IMR-90 (cell line): ENCODE results near the gene ECSIT. TPM values are rescaled to one million over a fixed set of nuclear protein-coding genes. Genes with fewer than 3 reads are reported as not detected.

Experiments
- ATAC-seq: fragments of 200-7000 bp; cut with Tn5 transposase; 2 replicates; pipeline ENCODE4 v1.9.1; 2020; ENCODE audit warnings: low read depth, mild to moderate bottlenecking, moderate library complexity
- BruUV-seq: library from RNA; stranded (reverse); fragments of 400-500 nt; replicated peaks from 2 replicates; lab custom pipeline; 2021; lab: Mats Ljungman, UMichigan
- CTCF ChIA-PET: fragments of 300-600 bp; formaldehyde crosslinking; extraction: SDS; loops from one replicate; lab custom pipeline; 2021; ENCODE audit warnings: antibody characterized with exemption; lab: Yijun Ruan, JAX
- POLR2A ChIA-PET: fragments of 300-600 bp; sonication (Branson Sonifier 250); formaldehyde crosslinking; loops from one replicate; lab custom pipeline; 2022; ENCODE audit warnings: antibody characterized with exemption; ENCODE audit not compliant: unreplicated experiment; lab: Charles Lee
- DNase-seq: peaks from one replicate; pipeline ENCODE4 v3.0.0; 2013
- H2AFZ ChIP-seq: replicated peaks from 2 replicates; pipeline ENCODE3; 2013; ENCODE audit warnings: low read length, mild to moderate bottlenecking; ENCODE audit not compliant: poor library complexity
- H2AK5ac ChIP-seq: 2 replicates; pipeline ENCODE4 v1.6.1; 2013; ENCODE audit warnings: low read depth, low read length, inconsistent platforms
- H2AK9ac ChIP-seq: replicated peaks from 2 replicates; pipeline ENCODE3; 2013; ENCODE audit warnings: mild to moderate bottlenecking, low read depth, low read length, moderate library complexity; ENCODE audit not compliant: poor library complexity
- H2BK120ac ChIP-seq: 2 replicates; pipeline ENCODE4 v1.6.1; 2013; ENCODE audit warnings: low read depth, low read length, inconsistent platforms
- H2BK15ac ChIP-seq: 3 replicates; pipeline ENCODE4 v1.6.1; 2013; ENCODE audit warnings: low read depth, low read length, inconsistent platforms
- H2BK20ac ChIP-seq: 2 replicates; pipeline ENCODE4 v1.6.1; 2013; ENCODE audit warnings: low read depth, mild to moderate bottlenecking, inconsistent platforms, low read length, moderate library complexity
- H2BK5ac ChIP-seq: 2 replicates; pipeline ENCODE4 v1.6.1; 2013; ENCODE audit warnings: mild to moderate bottlenecking, low read depth, low read length, inconsistent platforms; ENCODE audit not compliant: poor library complexity, severe bottlenecking
- H3K14ac ChIP-seq: replicated peaks from 2 replicates; pipeline ENCODE4 v1.6.1; 2013; ENCODE audit warnings: low read depth, low read length, inconsistent platforms
- H3K18ac ChIP-seq: 2 replicates; pipeline ENCODE4 v1.6.1; 2013; ENCODE audit warnings: low read depth, low read length, control low read depth
- H3K23ac ChIP-seq: 2 replicates; pipeline ENCODE4 v1.6.1; 2013; ENCODE audit warnings: low read depth, low read length, inconsistent platforms
- H3K27ac ChIP-seq: 2 replicates; pipeline ENCODE4 v1.5.1; 2013; ENCODE audit warnings: mild to moderate bottlenecking, control low read depth, low read length; ENCODE audit not compliant: insufficient read depth
- H3K27me3 ChIP-seq: 2 replicates; pipeline ENCODE4 v1.6.1; 2013; ENCODE audit warnings: low read length; ENCODE audit not compliant: control insufficient read depth, insufficient read depth
- H3K36me3 ChIP-seq: 2 replicates; pipeline ENCODE4 v1.6.1; 2013; ENCODE audit warnings: low read length, mixed read lengths; ENCODE audit not compliant: control insufficient read depth, insufficient read depth
- H3K4ac ChIP-seq: 2 replicates; pipeline ENCODE4 v1.6.1; 2013; ENCODE audit warnings: low read depth, low read length, inconsistent platforms
- H3K4me1 ChIP-seq: 2 replicates; pipeline ENCODE4 v1.6.1; 2013; ENCODE audit warnings: low read length, mixed read lengths; ENCODE audit not compliant: control insufficient read depth, insufficient read depth
- H3K4me2 ChIP-seq: 2 replicates; pipeline ENCODE4 v1.6.1; 2013; ENCODE audit warnings: low read depth, mild to moderate bottlenecking, control low read depth, low read length, moderate library complexity
- H3K4me3 ChIP-seq: 2 replicates; pipeline ENCODE4 v1.5.1; 2013; ENCODE audit warnings: low read depth, mild to moderate bottlenecking, control low read depth, low read length, moderate library complexity; ENCODE audit not compliant: insufficient read depth
- H3K56ac ChIP-seq: 2 replicates; pipeline ENCODE4 v1.6.1; 2013; ENCODE audit warnings: low read length, inconsistent platforms; ENCODE audit not compliant: insufficient read depth; ENCODE audit errors: extremely low read depth
- H3K79me1 ChIP-seq, 2 experiments: 2 replicates each; pipeline ENCODE4 v1.6.1; 2013; ENCODE audit warnings: low read length in 2 of 2, inconsistent platforms in 1 of 2, low read depth in 1 of 2
- H3K9ac ChIP-seq: 2 replicates; pipeline ENCODE4 v1.6.1; 2013; ENCODE audit warnings: low read depth, low read length, control low read depth
- H3K9me1 ChIP-seq: 2 replicates; pipeline ENCODE4 v1.6.1; 2013; ENCODE audit warnings: low read length, inconsistent platforms; ENCODE audit not compliant: insufficient read depth
- H3K9me3 ChIP-seq: 2 replicates; pipeline ENCODE4 v1.6.1; 2013; ENCODE audit warnings: low read length; ENCODE audit not compliant: control insufficient read depth, insufficient read depth
- H4K20me1 ChIP-seq: 2 replicates; pipeline ENCODE4 v1.6.1; 2013; ENCODE audit warnings: low read length, inconsistent platforms; ENCODE audit not compliant: insufficient read depth
- H4K5ac ChIP-seq: 2 replicates; pipeline ENCODE4 v1.6.1; 2013; ENCODE audit warnings: mild to moderate bottlenecking, low read depth, low read length, control low read depth
- H4K8ac ChIP-seq, 2 experiments: 2 replicates each; pipeline ENCODE4 v1.6.1; 2013; ENCODE audit warnings: low read depth in 2 of 2, low read length in 2 of 2, control low read depth in 1 of 2, inconsistent platforms in 1 of 2
- H4K91ac ChIP-seq: 2 replicates; pipeline ENCODE4 v1.6.1; 2013; ENCODE audit warnings: low read depth, low read length, inconsistent platforms; ENCODE audit not compliant: insufficient read depth
- BHLHE40 ChIP-seq: fragments of 150-350 bp; IDR thresholded peaks from 2 replicates; pipeline ENCODE4 v1.6.1; 2016; ENCODE audit warnings: mild to moderate bottlenecking, low read depth, low read length
- CEBPB ChIP-seq: IDR thresholded peaks from 2 replicates; pipeline ENCODE4 v1.6.1; 2012; ENCODE audit warnings: low read depth, low read length, improper control_type of control experiment
- ELK1 ChIP-seq: fragments of 150-350 bp; IDR thresholded peaks from 2 replicates; pipeline ENCODE4 v1.6.1; 2016; ENCODE audit warnings: low read depth, mild to moderate bottlenecking, low read length, moderate library complexity, borderline replicate concordance
- FOS ChIP-seq: fragments of 150-350 bp; IDR thresholded peaks from 2 replicates; pipeline ENCODE4 v1.6.1; 2016; ENCODE audit warnings: low read depth, low read length
- MAFK ChIP-seq: IDR thresholded peaks from 2 replicates; pipeline ENCODE4 v1.6.1; 2012; ENCODE audit warnings: low read depth, low read length, improper control_type of control experiment
- POLR2A ChIP-seq: IDR thresholded peaks from 2 replicates; pipeline ENCODE4 v1.6.1; 2012; ENCODE audit warnings: mild to moderate bottlenecking, low read depth, low read length
- RAD21 ChIP-seq: IDR thresholded peaks from 2 replicates; pipeline ENCODE4 v1.6.1; 2012; ENCODE audit warnings: low read length, improper control_type of control experiment
- RCOR1 ChIP-seq: IDR thresholded peaks from 2 replicates; pipeline ENCODE4 v1.6.1; 2012; ENCODE audit warnings: mild to moderate bottlenecking, low read length, improper control_type of control experiment; ENCODE audit not compliant: insufficient replicate concordance
- RFX5 ChIP-seq: IDR thresholded peaks from 2 replicates; pipeline ENCODE4 v1.8.0; 2012; ENCODE audit warnings: low read depth, mild to moderate bottlenecking, low read length, moderate library complexity
- WGBS, 2 experiments: methylation state at CpG; one replicate each; pipeline versions ENCODE4 v1.1.5 to v1.1.7; 2013; ENCODE audit warnings: missing lambda C conversion rate in 2 of 2; ENCODE audit not compliant: insufficient read length in 1 of 2; ENCODE audit errors: extremely low coverage in 2 of 2; 5-methylcytosine and 5-hydroxymethylcytosine counted together
- dilution Hi-C: fragments of 300-500 bp; cut with HindIII; formaldehyde crosslinking; loops from one replicate; pipeline ENCODE4 v1.14.3; 2018; ENCODE audit warnings: low sequenced_read_pairs; ENCODE audit not compliant: unreplicated experiment
- in situ Hi-C: fragments of 300-500 bp; cut with MboI; formaldehyde crosslinking; loops from 3 replicates; pipeline ENCODE4 v1.14.3; 2019; ENCODE audit warnings: low sequenced_read_pairs, inconsistent platforms, mixed read lengths
- intact Hi-C: fragments of 100-400 bp; cut with micrococcal nuclease; formaldehyde crosslinking; loops from 2 replicates; pipeline ENCODE4 v1.10.0; 2022
- polyA plus RNA-seq, 3 experiments: library from polyadenylated mRNA; depleted of rRNA; stranded (reverse); fragments of >200 nt; gene quantifications; 2 replicates each; pipeline ENCODE4 v1.2.3, GENCODE V29; 2012; ENCODE audit warnings: low replicate concordance in 1 of 3
- total RNA-seq: library from RNA; depleted of rRNA; stranded (reverse); fragments of >200 nt; gene quantifications from 2 replicates; pipeline ENCODE4 v1.2.3, GENCODE V29; 2012

The ECSIT gene
- total and polyA plus RNA-seq, 2 of the 4 experiments (the other 2 are of a cell fraction), result 30.5 to 42.3 TPM

- TF ChIP-seq RFX5 (no peak), MAFK (no peak), CEBPB (no peak)
Observed at GRCh38 chr19:11535792-11536595, 7.1 kb upstream of the ECSIT start (continued).

- no peak for TF ChIP-seq RFX5
- no peak for TF ChIP-seq POLR2A
- no peak for TF ChIP-seq ELK1
- TF ChIP-seq FOS, result no peak
- no peak for TF ChIP-seq RAD21
- no peak for TF ChIP-seq RCOR1
- no peak for TF ChIP-seq BHLHE40
- TF ChIP-seq MAFK, result no peak
- no TSS peak for BruUV-seq
- Histone ChIP-seq H3K9me1 (peaks cover 22% of the 10 kb centered on the region), H3K9me3 (no peaks in the 10 kb centered on the region), H3K4ac (peak overlapping the region; percentile 99), H2BK20ac (peak overlapping the region; percentile 86), H3K56ac (no peak overlapping the region; the same call in 1 of the 2 replicates), H2AK5ac (peak overlapping the region; percentile 93), H3K4me1 (peaks cover 20% of the 10 kb centered on the region), H3K14ac (peak overlapping the region; percentile 43), H4K5ac (no peak overlapping the region), H3K9ac (no peak overlapping the region), H4K8ac (peak overlapping the region; percentile 51 to 93; a peak in 2 of 4 replicates), H2AK9ac (no peak overlapping the region), H3K23ac (peak overlapping the region; percentile 57; the same call in 1 of the 2 replicates), H3K79me1 (peaks cover 7 to 21% of the 10 kb centered on the region in 2 experiments), H3K36me3 (no peaks in the 10 kb centered on the region), H3K27me3 (no peaks in the 10 kb centered on the region), H3K27ac (no peak overlapping the region), H2BK5ac (peak overlapping the region; percentile 28), H2AFZ (no peak overlapping the region), H3K4me2 (no peak overlapping the region), H3K18ac (no peak overlapping the region), H4K91ac (peak overlapping the region; percentile 40; the same call in 1 of the 2 replicates), H3K4me3 (no peak overlapping the region), H4K20me1 (peaks cover 3% of the 10 kb centered on the region; the same call in 1 of the 2 replicates), H2BK120ac (peak overlapping the region; percentile 85), H2BK15ac (peak overlapping the region; percentile 90)
- ATAC-seq (no peak), DNase-seq (no peak)
- ChIA-PET POLR2A (no interaction called here), CTCF (interaction anchor here (1.0 kb wide), 1 partner anchor 23 kb away, joined by 3 read pairs; no protein-coding TSS in a partner anchor)
- in situ Hi-C loops (no loop called here), dilution Hi-C loops (no loop called here), intact Hi-C loops (no loop called here)
- no CpG with 5 or more reads among the region's 5 CpGs for WGBS, 2 experiments
Observed at GRCh38 chr19:11534948-11535347, 6.0 kb upstream of the ECSIT start.
